ENCODE results near the gene ID1. TPM values are rescaled to one million over a fixed set of nuclear protein-coding genes. Genes with fewer than 3 reads are reported as not detected.
"Not testable (repeated sequence)": the region's sequence is repeated elsewhere in the genome, so short reads cannot be mapped to it uniquely, and the experiment has no call there.

ID1 gene
- total RNA-seq, 2 experiments from 2014 or later, result 0.85 to 1.4 TPM

- no peak overlapping the region for H3K4me3 Mint-ChIP-seq
- no peak overlapping the region for H3K27ac Mint-ChIP-seq
- no peak for DNase-seq
- ChIA-PET CTCF (interaction anchor here (1.0 to 8.1 kb wide), 5 partner anchors 30 to 116 kb away, joined by 3 to 282 read pairs (median 4); a partner anchor contains a TSS), POLR2A (no interaction called here)
- H3K27me3 Mint-ChIP-seq, result peaks cover 40% of the 10 kb centered on the region
- no peaks in the 10 kb centered on the region for H3K36me3 Mint-ChIP-seq (ENCODE audit: low read depth)
- H3K4me1 Mint-ChIP-seq, result peaks cover 27% of the 10 kb centered on the region
- H3K9me3 Mint-ChIP-seq, result no peaks in the 10 kb centered on the region
Observed at GRCh38 chr20:31607640-31608250, 2.7 kb downstream of the ID1 start.

GRCh38 chr20:31608251-31608945 lies 3.3 kb downstream of the ID1 start:
- CTCF ChIA-PET, result interaction anchor here (1.0 to 8.1 kb wide), 4 partner anchors 30 to 116 kb away, joined by 3 to 282 read pairs (median 4); a partner anchor contains a TSS
- H3K36me3 Mint-ChIP-seq (ENCODE audit: low read depth), result no peaks in the 10 kb centered on the region
- H3K4me1 Mint-ChIP-seq, result peaks cover 24% of the 10 kb centered on the region
- no peak for DNase-seq
- no peaks in the 10 kb centered on the region for H3K9me3 Mint-ChIP-seq
- peaks cover 39% of the 10 kb centered on the region for H3K27me3 Mint-ChIP-seq
- POLR2A ChIA-PET, result no interaction called here
- H3K27ac Mint-ChIP-seq, result no peak overlapping the region
- H3K4me3 Mint-ChIP-seq, result no peak overlapping the region

GRCh38 chr20:31612271-31612640 lies 7.2 kb downstream of the ID1 start:
- H3K27ac Mint-ChIP-seq; H3K36me3 Mint-ChIP-seq (ENCODE audit: low read depth); DNase-seq; H3K4me3 Mint-ChIP-seq; H3K4me1 Mint-ChIP-seq; H3K9me3 Mint-ChIP-seq: not testable (repeated sequence)
- CTCF ChIA-PET, result interaction anchor here (0.6 to 8.1 kb wide), 45 partner anchors 9 to 161 kb away, joined by 3 to 282 read pairs (median 6); partner anchors contain the start of genes BCL2L1, HM13 and ID1
- POLR2A ChIA-PET, result interaction anchor here (1.5 kb wide), 1 partner anchor 39 kb away, joined by 8 read pairs; no protein-coding TSS in a partner anchor
- peaks cover 15% of the 10 kb centered on the region for H3K27me3 Mint-ChIP-seq

- peaks cover 7% of the 10 kb centered on the region for H3K27me3 Mint-ChIP-seq
- ChIA-PET POLR2A (no interaction called here), CTCF (interaction anchor here (1.7 kb wide), 1 partner anchor 19 kb away, joined by 5 read pairs; no protein-coding TSS in a partner anchor)
Observed at GRCh38 chr20:31615416-31615815, 10.3 kb downstream of the ID1 start.

GRCh38 chr20:31617432-31618104 lies 12.5 kb downstream of the ID1 start:
- ChIA-PET POLR2A (no interaction called here), CTCF (interaction anchor here (0.7 to 2.5 kb wide), 4 partner anchors 15 to 58 kb away, joined by 3 to 8 read pairs (median 4); no protein-coding TSS in a partner anchor)
- Mint-ChIP-seq H3K36me3 (ENCODE audit: low read depth) (peaks cover 3% of the 10 kb centered on the region), H3K27ac (peak overlapping the region; percentile 71), H3K9me3 (no peaks in the 10 kb centered on the region), H3K4me3 (no peak overlapping the region), H3K4me1 (peaks cover 8% of the 10 kb centered on the region), H3K27me3 (peaks cover 7% of the 10 kb centered on the region)
- DNase-seq, result peak; percentile 35

More at GRCh38 chr20:31615416-31615815, 10.3 kb downstream of the ID1 start:
- Mint-ChIP-seq H3K4me1 (peaks cover 9% of the 10 kb centered on the region), H3K9me3 (no peaks in the 10 kb centered on the region), H3K4me3 (no peak overlapping the region), H3K27ac (no peak overlapping the region), H3K36me3 (ENCODE audit: low read depth) (peaks cover 3% of the 10 kb centered on the region)
- DNase-seq, result no peak

GRCh38 chr20:31620246-31620645 lies 15.2 kb downstream of the ID1 start:
- ChIA-PET CTCF (no interaction called here), POLR2A (no interaction called here)
- Mint-ChIP-seq H3K9me3 (no peaks in the 10 kb centered on the region), H3K4me3 (no peak overlapping the region), H3K27me3 (peaks cover 5% of the 10 kb centered on the region), H3K4me1 (peaks cover 6% of the 10 kb centered on the region), H3K36me3 (ENCODE audit: low read depth) (peaks cover 3% of the 10 kb centered on the region), H3K27ac (no peak overlapping the region)
- no peak for DNase-seq

- H3K27ac Mint-ChIP-seq; DNase-seq; H3K4me3 Mint-ChIP-seq; POLR2A ChIA-PET; H3K9me3 Mint-ChIP-seq; H3K4me1 Mint-ChIP-seq; H3K27me3 Mint-ChIP-seq; H3K36me3 Mint-ChIP-seq (ENCODE audit: low read depth): not testable (repeated sequence)
- CTCF ChIA-PET, result interaction anchor here (0.7 to 3.8 kb wide), 2 partner anchors 10 to 94 kb away, joined by 3 to 20 read pairs; no protein-coding TSS in a partner anchor
Observed at GRCh38 chr20:31623123-31623505, 18.0 kb downstream of the ID1 start.

GRCh38 chr20:31626534-31626933 lies 21.4 kb downstream of the ID1 start:
- DNase-seq; H3K27me3 Mint-ChIP-seq; H3K36me3 Mint-ChIP-seq (ENCODE audit: low read depth); H3K4me1 Mint-ChIP-seq; H3K27ac Mint-ChIP-seq; H3K9me3 Mint-ChIP-seq; H3K4me3 Mint-ChIP-seq: not testable (repeated sequence)
- ChIA-PET CTCF (interaction anchor here (0.6 to 3.8 kb wide), 4 partner anchors 14 to 471 kb away, joined by 3 to 20 read pairs (median 4); no protein-coding TSS in a partner anchor), POLR2A (interaction anchor here (0.6 kb wide), 1 partner anchor 31 kb away, joined by 5 read pairs; no protein-coding TSS in a partner anchor)

GRCh38 chr20:31628057-31628456 lies 23.0 kb downstream of the ID1 start:
- DNase-seq; H3K36me3 Mint-ChIP-seq (ENCODE audit: low read depth); H3K27me3 Mint-ChIP-seq; H3K27ac Mint-ChIP-seq; H3K4me1 Mint-ChIP-seq; POLR2A ChIA-PET; H3K9me3 Mint-ChIP-seq; H3K4me3 Mint-ChIP-seq: not testable (repeated sequence)
- CTCF ChIA-PET, result interaction anchor here (1.0 kb wide), 1 partner anchor 15 kb away, joined by 4 read pairs; no protein-coding TSS in a partner anchor

- Mint-ChIP-seq H3K27me3 (peaks cover 2% of the 10 kb centered on the region), H3K9me3 (no peaks in the 10 kb centered on the region), H3K36me3 (ENCODE audit: low read depth) (no peaks in the 10 kb centered on the region), H3K4me3 (no peak overlapping the region), H3K27ac (no peak overlapping the region), H3K4me1 (no peaks in the 10 kb centered on the region)
- ChIA-PET CTCF (interaction anchor here (0.6 to 6.5 kb wide), 3 partner anchors 9 to 93 kb away, joined by 3 to 58 read pairs (median 5); partner anchors contain the start of gene BCL2L1), POLR2A (no interaction called here)
- no peak for DNase-seq
Observed at GRCh38 chr20:31630187-31630790, 25.2 kb downstream of the ID1 start.

- no peaks in the 10 kb centered on the region for H3K9me3 Mint-ChIP-seq
- POLR2A ChIA-PET, result no interaction called here
- no peaks in the 10 kb centered on the region for H3K4me1 Mint-ChIP-seq
- CTCF ChIA-PET, result interaction anchor here (1.1 to 6.5 kb wide), 7 partner anchors 11 to 96 kb away, joined by 3 to 58 read pairs (median 12); partner anchors contain the start of gene BCL2L1
- H3K27me3 Mint-ChIP-seq, result peaks cover 2% of the 10 kb centered on the region
- no peak overlapping the region for H3K27ac Mint-ChIP-seq
- no peak for DNase-seq
- H3K4me3 Mint-ChIP-seq, result no peak overlapping the region
- no peaks in the 10 kb centered on the region for H3K36me3 Mint-ChIP-seq (ENCODE audit: low read depth)
Observed at GRCh38 chr20:31632548-31633338, 27.7 kb downstream of the ID1 start.
